Fibroblast of skin of right biceps (primary cell): Measurements from ENCODE around the gene P3H2.
A peak's percentile ranks its signal among the peaks of the same experiment; 100 is the strongest.
"Not testable (repeated sequence)": the region's sequence is repeated elsewhere in the genome, so short reads cannot be mapped to it uniquely, and the experiment has no call there.

Experiments used
- DNase-seq: peaks from one replicate; pipeline ENCODE4 v3.0.0-alpha.2; 2013

The P3H2 gene

DNA sequence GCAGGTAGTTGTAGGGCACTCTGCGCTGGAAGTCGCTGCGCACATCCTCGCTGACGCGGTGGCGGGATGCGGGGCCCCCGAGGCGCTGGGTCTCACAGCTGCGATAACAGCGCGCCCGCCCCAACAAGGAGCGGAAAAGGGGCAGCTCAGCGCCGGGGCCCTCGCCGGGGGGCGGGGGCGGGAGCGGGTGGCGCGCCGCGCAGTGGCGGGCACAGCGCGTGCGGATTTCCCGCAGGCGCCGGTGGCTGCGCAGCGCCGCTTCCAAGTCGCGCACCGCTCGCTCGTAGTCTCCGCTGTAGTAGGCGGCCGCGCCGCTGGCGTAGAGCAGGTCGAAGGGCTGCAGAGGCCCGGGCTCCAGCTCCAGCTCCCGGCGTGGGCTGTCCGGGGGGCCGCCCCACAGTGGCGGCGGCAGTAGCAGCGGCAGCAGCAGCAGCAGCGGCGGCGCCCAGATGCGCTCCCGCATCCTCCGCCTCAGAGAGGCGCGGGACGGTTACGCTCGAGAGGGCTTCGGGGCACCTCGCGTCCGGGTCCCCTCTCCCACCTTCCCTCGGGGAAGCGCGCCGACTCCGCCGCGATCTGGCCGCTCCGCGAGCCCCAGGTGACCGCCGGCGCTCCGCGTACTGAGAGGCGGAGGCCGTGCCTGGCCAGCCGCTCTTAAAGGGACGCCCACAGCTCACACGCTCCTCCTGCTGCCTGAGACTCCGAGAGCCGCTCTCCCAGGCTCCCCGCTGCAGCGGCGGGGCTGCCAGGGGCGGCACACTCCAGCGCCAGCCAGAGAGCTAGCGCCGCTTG is at the start of gene P3H2:
Gene P3H2, minus strand, starts transcription at position 629 of the 792 bp plus-strand sequence. Its CDS starts 166 bp downstream, at position 463.
- DNase-seq = peak; percentile 93

DNA sequence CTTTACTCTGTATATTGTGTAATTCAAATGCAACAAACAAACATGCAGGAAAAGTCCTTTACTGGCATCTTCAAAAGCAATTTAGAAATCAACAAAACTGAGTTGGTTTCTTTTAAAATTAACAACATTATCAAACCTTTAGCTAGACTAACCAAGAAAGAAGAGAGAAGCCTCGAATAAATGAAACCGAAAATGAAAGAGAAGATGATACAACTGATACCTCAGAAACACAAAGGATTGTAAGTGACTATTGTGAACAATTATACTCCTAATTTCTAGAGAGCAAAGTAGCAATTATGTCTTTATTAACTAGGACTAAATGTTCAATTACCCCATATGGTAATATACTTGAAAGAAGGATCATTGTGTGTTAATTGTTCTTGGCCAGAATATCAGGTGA is 49.2 kb upstream of the P3H2 start:
- DNase-seq = no peak

DNA sequence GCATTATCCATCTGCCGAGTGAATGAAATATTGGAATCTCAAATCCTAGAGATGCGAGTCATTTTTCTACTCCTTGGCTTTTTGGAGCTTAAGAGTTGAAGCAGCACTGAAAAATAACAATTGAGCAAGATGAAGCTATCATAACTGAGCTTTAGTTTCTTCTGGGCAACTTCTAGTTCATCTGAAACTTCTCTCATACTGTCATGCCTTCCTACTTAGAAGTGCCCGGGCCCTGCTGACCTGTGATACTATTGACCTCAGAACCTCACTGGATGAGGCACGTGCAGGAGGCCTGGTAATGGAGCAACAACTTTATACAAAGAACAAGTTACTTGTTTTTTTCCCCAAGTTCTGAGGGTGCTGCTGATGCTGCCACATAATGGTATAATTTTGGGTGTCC is 48.5 kb upstream of the P3H2 start:
- DNase-seq = no peak

DNA sequence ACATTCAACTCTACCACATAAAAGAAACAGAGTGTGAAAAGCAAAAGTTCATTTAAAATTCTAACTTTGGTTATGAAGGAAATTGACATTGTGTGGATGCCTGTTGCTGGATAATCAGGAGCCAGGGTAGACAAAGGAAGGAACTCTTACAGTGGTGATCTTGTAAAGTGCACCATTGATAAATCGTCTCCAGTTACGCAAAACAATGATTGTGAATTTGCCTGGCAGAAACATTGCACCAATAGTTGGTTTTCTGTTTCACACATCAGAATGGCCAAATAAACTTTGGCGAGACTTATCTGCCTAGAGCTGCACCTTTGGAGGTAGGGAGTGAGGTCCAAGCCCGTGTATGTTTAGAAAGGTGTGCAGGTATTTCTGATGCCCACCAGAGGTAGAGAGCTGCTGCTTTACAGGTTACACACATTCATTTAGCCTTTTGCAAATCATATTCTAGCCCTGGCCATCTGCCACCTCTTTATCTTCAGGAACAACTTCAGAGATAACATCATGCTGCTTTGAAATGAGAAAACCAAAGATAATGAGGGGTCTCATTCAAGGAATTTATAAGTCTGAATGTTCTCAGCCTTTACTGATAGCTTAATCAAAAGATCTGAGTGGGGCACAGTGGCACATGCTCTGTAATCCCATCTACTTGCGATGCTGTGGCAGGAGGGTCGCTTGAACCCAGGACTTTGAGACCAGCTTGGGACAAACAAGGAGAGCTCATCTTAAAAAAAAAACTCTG is 47.4 kb upstream of the P3H2 start:
- DNase-seq = no peak

GRCh38 chr3:190166948-190167347 is 46.3 kb upstream of the P3H2 start:
- DNase-seq = no peak

GRCh38 chr3:190165253-190165652 is 44.6 kb upstream of the P3H2 start:
- DNase-seq = no peak

- not testable (repeated sequence) for DNase-seq
Measured at GRCh38 chr3:190162013-190162412, 41.3 kb upstream of the P3H2 start.

DNA sequence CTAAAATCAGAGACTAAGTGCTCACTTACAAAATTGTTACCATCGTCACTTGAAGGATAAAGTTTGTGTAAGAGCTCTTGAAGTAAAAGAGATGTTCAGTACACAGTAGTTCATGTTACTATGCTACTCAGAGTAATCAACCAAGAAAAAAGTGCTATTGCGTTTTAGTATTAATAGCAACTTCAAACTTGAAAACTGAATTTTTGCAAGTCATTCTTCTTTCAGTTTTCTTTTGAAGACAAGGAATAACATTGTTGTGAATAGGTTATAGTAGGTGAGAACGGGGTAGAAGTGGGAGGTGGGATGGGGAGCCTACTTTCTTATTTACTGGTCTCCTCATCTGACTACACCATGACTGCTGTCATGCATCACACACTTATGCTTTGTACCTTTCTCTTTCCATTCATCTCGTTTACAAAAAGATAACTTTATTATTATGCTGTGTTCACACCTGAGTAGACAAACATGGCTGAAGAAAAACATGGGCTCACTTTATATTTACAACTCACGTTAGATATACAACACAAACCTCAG is 39.3 kb upstream of the P3H2 start:
- DNase-seq = no peak

- DNase-seq = no peak
Measured at GRCh38 chr3:190158261-190158660, 37.6 kb upstream of the P3H2 start.

- peak; percentile 26 for DNase-seq
Measured at GRCh38 chr3:190155752-190156151, 35.1 kb upstream of the P3H2 start.

GRCh38 chr3:190150681-190151080 is 30.0 kb upstream of the P3H2 start:
- no peak for DNase-seq

- DNase-seq = not testable (repeated sequence)
Measured at GRCh38 chr3:190149830-190150619, 29.3 kb upstream of the P3H2 start.

GRCh38 chr3:190144793-190145192 is 24.1 kb upstream of the P3H2 start:
- DNase-seq = not testable (repeated sequence)

DNA sequence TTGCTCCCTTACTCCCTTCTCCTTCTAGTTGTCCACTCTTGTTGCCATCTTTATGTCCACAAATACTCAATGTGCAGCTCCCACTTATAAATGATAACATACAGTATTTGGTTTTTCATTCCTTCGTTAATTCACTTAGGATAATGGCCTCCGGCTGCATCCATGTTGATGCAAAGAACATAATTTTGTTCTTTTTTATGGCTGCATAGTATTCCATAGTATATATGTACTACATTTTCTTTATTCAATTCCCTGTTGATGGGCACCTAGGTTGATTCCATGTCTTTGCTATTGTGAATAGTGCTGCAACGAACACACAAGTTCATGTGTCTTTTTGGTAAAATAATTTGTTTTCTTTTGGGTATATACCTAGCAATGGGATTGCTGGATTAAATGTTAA is 21.3 kb upstream of the P3H2 start:
- DNase-seq = no peak

DNA sequence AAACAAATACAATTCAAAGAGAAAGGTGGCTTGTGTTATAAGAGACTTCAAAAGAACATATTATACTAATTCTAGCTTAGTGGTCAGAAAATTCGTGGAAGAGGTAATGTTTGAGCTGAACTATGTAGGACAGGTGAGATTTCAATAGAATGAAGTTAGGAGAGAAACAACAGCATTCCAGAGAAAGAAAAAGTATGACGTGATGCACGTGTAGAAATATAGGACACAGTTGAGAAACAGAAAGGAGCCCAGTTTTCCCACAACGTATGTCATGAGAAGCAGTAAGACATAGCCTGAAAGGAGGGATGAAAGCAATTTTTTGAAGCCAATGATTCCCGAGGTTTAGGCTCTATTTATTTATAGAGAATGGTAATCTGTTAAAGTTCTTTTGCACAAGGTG is 18.7 kb upstream of the P3H2 start:
- DNase-seq = no peak

DNA sequence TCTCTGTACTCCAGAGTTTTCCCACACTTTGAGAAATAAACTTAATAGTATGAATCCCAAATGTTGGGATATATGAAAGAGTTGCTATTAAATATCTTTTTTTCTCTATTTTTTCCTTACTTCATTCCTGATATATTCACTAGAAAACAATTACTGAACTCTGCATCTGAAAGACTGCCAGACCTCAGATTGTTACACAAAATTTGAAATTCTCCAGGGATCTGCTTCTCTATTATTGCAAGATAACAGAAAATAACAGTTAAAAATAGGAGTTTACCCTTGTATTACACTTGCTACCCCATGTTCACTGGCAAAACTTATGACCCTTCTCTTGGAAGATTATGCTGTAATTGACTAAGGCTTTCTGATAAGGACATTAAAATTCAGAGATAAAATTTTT is 11.7 kb upstream of the P3H2 start:
- peak; percentile 38 for DNase-seq

DNA sequence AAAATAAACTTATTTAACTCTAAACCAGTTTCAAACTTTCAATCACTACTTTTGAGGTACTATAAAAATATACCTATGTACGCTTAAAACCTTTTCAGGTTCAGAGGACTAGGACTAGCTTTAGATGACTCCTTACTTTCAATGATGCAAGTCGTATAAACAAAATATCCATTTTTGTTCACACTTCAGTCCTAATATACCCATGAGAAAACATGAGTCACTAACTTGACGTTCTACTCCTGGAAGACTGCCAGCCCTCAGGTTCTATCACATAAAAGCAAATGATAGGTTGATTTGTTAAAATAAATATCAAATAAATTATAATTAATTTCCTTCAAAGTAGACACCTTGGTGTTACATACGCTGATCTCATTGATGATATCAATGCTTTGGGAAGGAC is 10.6 kb upstream of the P3H2 start:
- DNase-seq = peak; percentile 70

GRCh38 chr3:190130696-190131095 is 10.0 kb upstream of the P3H2 start:
- peak; percentile 40 for DNase-seq

DNA sequence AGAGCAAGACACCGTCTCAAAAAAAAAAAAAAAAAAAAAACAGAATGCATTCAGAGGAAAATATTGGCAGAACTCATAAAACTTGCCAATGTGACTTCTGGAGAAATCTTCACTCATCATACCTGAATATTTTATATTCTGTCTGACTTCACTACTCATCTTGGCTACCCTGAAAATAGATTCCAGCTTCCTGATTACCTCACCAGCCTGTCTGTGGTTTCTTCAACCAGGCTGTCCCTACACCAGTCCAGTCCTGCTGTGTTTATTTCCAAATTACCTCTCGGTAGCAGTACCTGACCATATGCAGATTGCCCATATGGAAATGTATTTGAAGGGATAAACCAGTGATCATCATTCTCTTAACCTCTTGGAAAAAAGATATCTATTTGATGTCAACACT is 9.3 kb upstream of the P3H2 start:
- no peak for DNase-seq

- no peak for DNase-seq
Measured at GRCh38 chr3:190127797-190128196, 7.1 kb upstream of the P3H2 start.

DNA sequence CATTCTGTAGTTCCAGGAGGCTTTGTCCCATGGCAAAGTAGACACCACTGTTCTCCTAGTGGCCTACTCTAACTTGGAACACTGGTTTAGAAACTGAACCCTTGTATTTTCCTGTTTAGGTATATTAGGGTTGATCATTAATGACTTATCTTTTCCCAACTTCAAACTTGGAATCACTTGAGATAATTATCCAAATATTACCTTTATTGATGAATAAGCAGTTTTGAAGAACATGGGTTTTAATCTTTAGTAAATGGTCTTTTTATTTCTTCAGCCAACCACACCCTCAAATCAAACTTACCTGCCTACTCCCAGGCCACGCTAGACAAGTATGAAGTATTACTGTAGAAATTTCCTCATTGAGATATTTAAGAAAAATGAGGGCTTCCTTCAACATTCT is 6.5 kb upstream of the P3H2 start:
- DNase-seq = no peak

- DNase-seq = no peak
Measured at GRCh38 chr3:190125436-190126068, 4.9 kb upstream of the P3H2 start.

DNA sequence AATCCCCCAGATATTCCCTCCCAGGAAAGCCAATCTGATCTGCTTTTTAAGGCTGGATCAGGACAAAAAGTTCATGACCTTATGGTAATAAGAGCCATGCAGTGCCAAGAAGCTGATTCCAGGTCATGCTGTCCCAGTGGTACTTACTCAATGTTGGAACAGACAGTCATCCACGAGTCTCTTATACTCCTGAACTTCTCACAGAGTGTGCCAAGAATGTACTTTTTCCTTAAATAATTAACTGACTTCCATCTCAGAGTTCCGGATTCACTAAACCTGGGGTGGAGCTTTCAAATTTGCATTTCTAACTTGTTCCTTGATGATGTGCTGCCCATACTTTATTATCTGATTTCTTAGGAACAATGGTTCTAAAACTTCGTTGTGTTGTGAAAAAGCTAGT is 3.4 kb upstream of the P3H2 start:
- no peak for DNase-seq
